ENCODE measurements around the gene G3BP1. TPM values are rescaled to one million over a fixed set of nuclear protein-coding genes. Genes with fewer than 3 reads are reported as not detected.
"Not testable (repeated sequence)": the region's sequence is repeated elsewhere in the genome, so short reads cannot be mapped to it uniquely, and the experiment has no call there.

Gene G3BP1
- total and polyA plus RNA-seq, 9 of the 15 experiments (the other 6 are each of a cell fraction or from before 2014, with no cell fraction given), result 54.7 to 264 (median 105) TPM

GRCh38 chr5:151860867-151861266 is 89.1 kb downstream of the G3BP1 start:
- H3K4me1 ChIP-seq (replicated peaks in 1 of 2; ENCODE audit: control insufficient read depth in 2 of 2, insufficient read depth in 2 of 2, low read length in 2 of 2); H3K9ac ChIP-seq (ENCODE audit: insufficient read depth in 1 of 2, low read depth in 2 of 2, low read length in 2 of 2); H2AFZ ChIP-seq (ENCODE audit: low read depth, low read length); intact Hi-C loops (cut with micrococcal nuclease); H3K4me2 ChIP-seq (ENCODE audit: insufficient read depth, low read length); H3K36me3 ChIP-seq (ENCODE audit: control insufficient read depth, insufficient read depth, low read length); BruUV-seq (replicated peaks); FAIRE-seq; CTCF ChIA-PET (ENCODE audit: low intra/inter-chr PET ratio); H4K20me1 ChIP-seq (replicated peaks; ENCODE audit: control insufficient read depth, insufficient read depth, low read length); H3K9me1 ChIP-seq (ENCODE audit: control insufficient read depth, insufficient read depth, low read length); ATAC-seq; H3K27me3 ChIP-seq (ENCODE audit: control insufficient read depth in 2 of 2, insufficient read depth in 2 of 2, low read length in 2 of 2); H3K9me3 ChIP-seq (replicated peaks; ENCODE audit: control insufficient read depth, insufficient read depth, low read depth, low read length); POLR2A ChIA-PET; in situ Hi-C loops (cut with MboI); H3K79me2 ChIP-seq (ENCODE audit: control insufficient read depth, insufficient read depth, low read length); DNase-seq (ENCODE audit: extremely low read depth in 1 of 4, low spot score in 3 of 4); H3K4me3 ChIP-seq; H3K27ac ChIP-seq (ENCODE audit: extremely low read depth, low read depth, low read length): not testable (repeated sequence)
- TF ChIP-seq ZNF146 (CRISPR knock-in tag; IDR thresholded peaks at IDR 0.05; ENCODE audit: unreplicated experiment), result peak; percentile 14
- WGBS (ENCODE audit: insufficient coverage, low coverage, missing lambda C conversion rate), result 0% methylated on average over 3 of the region's 4 CpGs

Other genes starting within 250 kb of the G3BP1 start
- gene FAT2, start 180.6 kb upstream of the G3BP1 start, total RNA-seq (2014; rRNA removed), result not detected in 2 replicates
- not detected in 2 replicates for gene FAT2, start 180.6 kb upstream of the G3BP1 start, total RNA-seq (2014; rRNA removed; fragmentation: Illumina TruSeq; extraction: Trizol)
- gene FAT2, start 180.6 kb upstream of the G3BP1 start, total RNA-seq (2015; rRNA removed; fragmentation: Illumina TruSeq; extraction: Trizol), result not detected in 2 replicates
- gene FAT2, start 180.6 kb upstream of the G3BP1 start, total RNA-seq (2021), result not detected in 2 replicates
- not detected in 2 replicates for gene FAT2, start 180.6 kb upstream of the G3BP1 start, polyA plus RNA-seq (2011; rRNA removed)
- not detected in 2 replicates for gene FAT2, start 180.6 kb upstream of the G3BP1 start, polyA plus RNA-seq (2014; fragmentation: Illumina TruSeq; extraction: Trizol)
- gene FAT2, start 180.6 kb upstream of the G3BP1 start, polyA plus RNA-seq (2014; fragmentation: Nextera tagmentation; extraction: Ambion mirVana), result not detected
- not detected in 2 replicates for gene FAT2, start 180.6 kb upstream of the G3BP1 start, polyA plus RNA-seq (2014; rRNA removed)
- 9.4 and 10.5 TPM in 2 replicates for gene SPARC, start 85.0 kb upstream of the G3BP1 start, total RNA-seq (2014; rRNA removed)
- gene SPARC, start 85.0 kb upstream of the G3BP1 start, total RNA-seq (2014; rRNA removed; fragmentation: Illumina TruSeq; extraction: Trizol), result 10.8 and 11.1 TPM in 2 replicates
- gene SPARC, start 85.0 kb upstream of the G3BP1 start, total RNA-seq (2015; rRNA removed; fragmentation: Illumina TruSeq; extraction: Trizol), result 9.9 and 10.5 TPM in 2 replicates
- gene SPARC, start 85.0 kb upstream of the G3BP1 start, total RNA-seq (2021), result 20.4 and 24.3 TPM in 2 replicates
- gene SPARC, start 85.0 kb upstream of the G3BP1 start, polyA plus RNA-seq (2011; rRNA removed), result 3.0 and 6.1 TPM in 2 replicates
- gene SPARC, start 85.0 kb upstream of the G3BP1 start, polyA plus RNA-seq (2014; fragmentation: Illumina TruSeq; extraction: Trizol), result 18.5 and 20.2 TPM in 2 replicates
- gene SPARC, start 85.0 kb upstream of the G3BP1 start, polyA plus RNA-seq (2014; fragmentation: Nextera tagmentation; extraction: Ambion mirVana), result 10 to 100 TPM; 12.2 to 35.6 TPM
- 10.0 and 14.1 TPM in 2 replicates for gene SPARC, start 85.0 kb upstream of the G3BP1 start, polyA plus RNA-seq (2014; rRNA removed)
- 66.2 and 70.3 TPM in 2 replicates for gene ATOX1, start 13.3 kb upstream of the G3BP1 start, total RNA-seq (2014; rRNA removed)
- gene ATOX1, start 13.3 kb upstream of the G3BP1 start, total RNA-seq (2014; rRNA removed; fragmentation: Illumina TruSeq; extraction: Trizol), result 59.8 and 68.2 TPM in 2 replicates
- gene ATOX1, start 13.3 kb upstream of the G3BP1 start, total RNA-seq (2015; rRNA removed; fragmentation: Illumina TruSeq; extraction: Trizol), result 72.2 and 73.8 TPM in 2 replicates
- gene ATOX1, start 13.3 kb upstream of the G3BP1 start, total RNA-seq (2021), result 86.2 and 93.0 TPM in 2 replicates
- gene ATOX1, start 13.3 kb upstream of the G3BP1 start, polyA plus RNA-seq (2011; rRNA removed), result 59.2 and 75.4 TPM in 2 replicates
- 118 and 156 TPM in 2 replicates for gene ATOX1, start 13.3 kb upstream of the G3BP1 start, polyA plus RNA-seq (2014; fragmentation: Illumina TruSeq; extraction: Trizol)
- 100 to 1,000 TPM; 303 to 318 TPM for gene ATOX1, start 13.3 kb upstream of the G3BP1 start, polyA plus RNA-seq (2014; fragmentation: Nextera tagmentation; extraction: Ambion mirVana)
- gene ATOX1, start 13.3 kb upstream of the G3BP1 start, polyA plus RNA-seq (2014; rRNA removed), result 111 and 153 TPM in 2 replicates
- gene GLRA1, start 152.9 kb downstream of the G3BP1 start, total RNA-seq (2014; rRNA removed), result not detected in 2 replicates
- gene GLRA1, start 152.9 kb downstream of the G3BP1 start, total RNA-seq (2014; rRNA removed; fragmentation: Illumina TruSeq; extraction: Trizol), result not detected in 2 replicates
- gene GLRA1, start 152.9 kb downstream of the G3BP1 start, total RNA-seq (2015; rRNA removed; fragmentation: Illumina TruSeq; extraction: Trizol), result not detected in 2 replicates
- not detected in 2 replicates for gene GLRA1, start 152.9 kb downstream of the G3BP1 start, total RNA-seq (2021)
- gene GLRA1, start 152.9 kb downstream of the G3BP1 start, polyA plus RNA-seq (2011; rRNA removed), result not detected in 2 replicates
- gene GLRA1, start 152.9 kb downstream of the G3BP1 start, polyA plus RNA-seq (2014; fragmentation: Illumina TruSeq; extraction: Trizol), result not detected in 2 replicates
- not detected for gene GLRA1, start 152.9 kb downstream of the G3BP1 start, polyA plus RNA-seq (2014; fragmentation: Nextera tagmentation; extraction: Ambion mirVana)
- not detected in 2 replicates for gene GLRA1, start 152.9 kb downstream of the G3BP1 start, polyA plus RNA-seq (2014; rRNA removed)

Data from K562 (cell line).